GM19455 (cell line): Measurements from ENCODE around the gene PCDHA13.
"Not testable (repeated sequence)": the region's sequence is repeated elsewhere in the genome, so short reads cannot be mapped to it uniquely, and the experiment has no call there.

ENCODE experiments used
- ATAC-seq: cut with Tn5 transposase; IDR thresholded peaks from one replicate; pipeline ENCODE4 v1.9.1; 2021; ENCODE audit not compliant: unreplicated experiment

The PCDHA13 gene

DNA sequence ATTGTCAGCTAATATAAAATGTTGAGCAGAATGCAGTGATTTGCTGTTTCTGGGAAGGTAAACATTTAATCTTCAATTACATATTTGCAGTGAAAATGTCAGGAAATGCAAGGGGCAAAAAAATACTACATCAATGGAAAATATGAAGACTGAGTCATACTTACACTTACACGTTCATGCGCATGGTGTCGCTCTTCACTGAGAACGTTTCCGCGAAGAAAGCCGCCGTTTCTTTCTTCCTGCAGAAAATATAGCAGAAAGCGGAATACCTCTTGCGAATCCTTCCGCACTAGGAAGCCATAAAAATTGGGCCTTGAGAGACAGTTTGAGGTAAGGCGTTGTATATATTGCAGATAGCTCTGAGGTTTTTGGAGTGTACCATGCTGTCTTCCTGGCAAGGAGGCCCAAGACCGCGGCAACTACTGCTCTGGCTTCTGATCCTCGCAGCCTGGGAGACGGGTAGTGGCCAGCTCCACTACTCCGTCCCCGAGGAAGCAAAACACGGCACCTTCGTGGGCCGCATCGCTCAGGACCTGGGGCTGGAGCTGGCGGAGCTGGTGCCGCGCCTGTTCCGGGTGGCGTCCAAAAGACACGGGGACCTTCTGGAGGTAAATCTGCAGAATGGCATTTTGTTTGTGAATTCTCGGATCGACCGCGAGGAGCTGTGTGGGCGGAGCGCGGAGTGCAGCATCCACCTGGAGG lies at the start of gene PCDHA13:
PCDHA13 (plus strand) TSS at position 236 of the 702 bp plus-strand sequence; CDS start at position 381, 145 bp downstream.
- ATAC-seq = no peak

DNA sequence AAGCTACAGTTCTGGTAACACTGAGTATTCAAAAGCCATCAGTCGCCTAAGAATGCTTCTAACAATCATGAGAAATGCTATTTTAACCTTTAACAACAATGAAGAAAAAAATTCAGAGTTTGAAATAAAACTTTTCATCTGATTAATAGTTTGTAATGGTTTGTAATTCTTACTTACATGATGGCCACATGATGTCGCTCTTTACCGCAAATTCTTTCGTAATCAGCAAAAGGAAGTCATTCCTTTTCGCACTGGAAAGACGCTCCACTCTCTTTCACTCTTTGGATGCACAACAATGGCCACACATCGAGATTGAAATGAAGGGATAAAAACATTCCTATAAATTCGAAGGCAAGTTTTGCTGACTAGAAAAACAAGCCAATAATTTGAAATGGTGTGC lies 47.9 kb upstream of the PCDHA13 start, which contains the start of gene PCDHA7:
PCDHA7 (plus strand) TSS at position 277 of the 400 bp plus-strand sequence; CDS start at position 392, 115 bp downstream.
- no peak for ATAC-seq

DNA sequence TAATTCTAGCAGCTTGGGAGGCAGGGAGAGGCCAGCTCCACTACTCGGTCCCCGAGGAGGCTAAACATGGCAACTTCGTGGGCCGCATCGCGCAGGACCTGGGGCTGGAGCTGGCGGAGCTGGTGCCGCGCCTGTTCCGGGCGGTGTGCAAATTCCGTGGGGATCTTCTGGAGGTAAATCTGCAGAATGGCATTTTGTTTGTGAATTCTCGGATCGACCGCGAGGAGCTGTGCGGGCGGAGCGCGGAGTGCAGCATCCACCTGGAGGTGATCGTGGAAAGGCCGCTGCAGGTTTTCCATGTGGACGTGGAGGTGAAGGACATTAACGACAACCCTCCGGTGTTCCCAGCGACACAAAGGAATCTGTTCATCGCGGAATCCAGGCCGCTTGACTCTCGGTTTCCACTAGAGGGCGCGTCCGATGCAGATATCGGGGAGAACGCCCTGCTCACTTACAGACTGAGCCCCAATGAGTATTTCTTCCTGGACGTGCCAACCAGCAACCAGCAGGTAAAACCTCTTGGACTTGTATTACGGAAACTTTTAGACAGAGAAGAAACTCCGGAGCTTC lies 47.4 kb upstream of the PCDHA13 start:
- not testable (repeated sequence) for ATAC-seq

GRCh38 chr5:140835622-140836510 lies 46.1 kb upstream of the PCDHA13 start:
- ATAC-seq = no peak

GRCh38 chr5:140840978-140841962 lies 40.7 kb upstream of the PCDHA13 start, which contains the start of gene PCDHA8:
TSS of gene PCDHA8 (plus strand) at chr5:140841187. CDS start at chr5:140841322, 135 bp downstream.
- no peak for ATAC-seq

GRCh38 chr5:140842798-140843733 lies 38.9 kb upstream of the PCDHA13 start:
- ATAC-seq = no peak

GRCh38 chr5:140848139-140849102 lies 33.5 kb upstream of the PCDHA13 start, which contains the start of gene PCDHA9:
TSS of gene PCDHA9 (plus strand) at chr5:140848382. CDS start at chr5:140848496, 114 bp downstream.
- not testable (repeated sequence) for ATAC-seq

- ATAC-seq = not testable (repeated sequence)
Observed at GRCh38 chr5:140849831-140850634, 31.9 kb upstream of the PCDHA13 start.

DNA sequence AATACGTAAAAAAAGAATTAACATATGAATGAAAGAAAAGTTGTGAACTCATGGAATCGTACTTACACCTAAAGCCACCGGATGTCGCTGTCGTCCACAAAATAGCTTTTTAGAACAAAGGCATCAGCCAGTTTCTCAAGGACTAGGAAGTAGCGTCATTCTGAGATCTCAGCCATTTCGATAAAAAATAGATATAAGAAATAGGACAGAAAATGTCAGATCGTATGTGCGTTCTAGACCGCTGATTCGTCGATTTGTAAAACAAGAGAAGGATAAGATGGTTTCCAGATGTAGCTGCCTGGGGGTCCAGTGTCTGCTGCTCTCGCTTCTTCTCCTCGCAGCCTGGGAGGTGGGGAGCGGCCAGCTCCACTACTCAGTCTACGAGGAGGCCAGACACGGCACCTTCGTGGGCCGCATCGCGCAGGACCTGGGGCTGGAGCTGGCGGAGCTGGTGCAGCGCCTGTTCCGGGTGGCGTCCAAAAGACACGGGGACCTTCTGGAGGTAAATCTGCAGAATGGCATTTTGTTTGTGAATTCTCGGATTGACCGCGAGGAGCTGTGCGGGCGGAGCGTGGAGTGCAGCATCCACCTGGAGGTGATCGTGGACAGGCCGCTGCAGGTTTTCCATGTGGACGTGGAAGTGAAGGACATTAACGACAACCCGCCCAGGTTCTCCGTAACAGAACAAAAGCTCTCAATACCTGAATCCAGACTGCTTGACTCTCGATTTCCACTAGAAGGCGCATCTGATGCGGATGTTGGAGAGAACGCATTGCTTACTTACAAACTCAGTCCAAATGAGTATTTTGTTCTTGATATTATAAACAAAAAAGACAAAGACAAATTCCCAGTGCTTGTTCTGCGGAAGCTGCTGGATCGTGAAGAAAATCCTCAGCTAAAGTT lies 25.9 kb upstream of the PCDHA13 start, which contains the start of gene PCDHA10:
PCDHA10 (plus strand) TSS at position 126 of the 903 bp plus-strand sequence; CDS start at position 278, 152 bp downstream.
- no peak for ATAC-seq

DNA sequence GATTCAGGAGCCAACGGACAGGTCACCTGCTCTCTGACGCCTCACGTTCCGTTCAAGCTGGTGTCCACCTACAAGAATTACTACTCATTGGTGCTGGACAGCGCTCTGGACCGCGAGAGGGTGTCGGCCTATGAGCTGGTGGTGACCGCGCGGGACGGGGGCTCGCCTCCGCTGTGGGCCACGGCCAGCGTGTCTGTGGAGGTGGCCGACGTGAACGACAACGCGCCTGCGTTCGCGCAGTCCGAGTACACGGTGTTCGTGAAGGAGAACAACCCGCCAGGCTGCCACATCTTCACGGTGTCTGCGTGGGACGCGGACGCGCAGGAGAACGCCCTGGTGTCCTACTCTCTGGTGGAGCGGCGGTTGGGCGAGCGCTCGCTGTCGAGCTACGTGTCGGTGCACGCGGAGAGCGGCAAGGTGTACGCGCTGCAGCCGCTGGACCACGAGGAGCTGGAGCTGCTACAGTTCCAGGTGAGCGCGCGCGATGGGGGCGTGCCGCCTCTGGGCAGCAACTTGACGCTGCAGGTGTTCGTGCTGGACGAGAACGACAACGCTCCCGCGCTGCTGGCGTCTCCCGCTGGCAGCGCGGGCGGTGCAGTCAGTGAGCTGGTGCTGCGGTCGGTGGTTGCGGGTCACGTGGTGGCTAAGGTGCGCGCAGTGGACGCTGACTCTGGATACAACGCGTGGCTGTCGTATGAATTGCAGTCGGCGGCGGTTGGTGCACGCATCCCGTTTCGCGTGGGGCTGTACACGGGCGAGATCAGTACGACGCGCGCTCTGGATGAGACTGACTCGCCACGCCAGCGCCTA lies 24.5 kb upstream of the PCDHA13 start:
- ATAC-seq = no peak

DNA sequence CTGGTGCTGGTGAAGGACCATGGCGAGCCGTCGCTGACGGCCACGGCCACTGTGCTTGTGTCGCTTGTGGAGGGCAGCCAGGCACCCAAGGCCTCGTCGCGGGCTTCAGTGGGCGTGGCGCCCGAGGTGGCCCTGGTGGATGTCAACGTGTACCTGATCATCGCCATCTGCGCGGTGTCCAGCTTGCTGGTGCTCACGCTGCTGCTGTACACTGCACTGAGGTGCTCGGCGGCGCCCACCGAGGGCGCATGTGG lies 24.0 kb upstream of the PCDHA13 start:
- ATAC-seq = no peak

DNA sequence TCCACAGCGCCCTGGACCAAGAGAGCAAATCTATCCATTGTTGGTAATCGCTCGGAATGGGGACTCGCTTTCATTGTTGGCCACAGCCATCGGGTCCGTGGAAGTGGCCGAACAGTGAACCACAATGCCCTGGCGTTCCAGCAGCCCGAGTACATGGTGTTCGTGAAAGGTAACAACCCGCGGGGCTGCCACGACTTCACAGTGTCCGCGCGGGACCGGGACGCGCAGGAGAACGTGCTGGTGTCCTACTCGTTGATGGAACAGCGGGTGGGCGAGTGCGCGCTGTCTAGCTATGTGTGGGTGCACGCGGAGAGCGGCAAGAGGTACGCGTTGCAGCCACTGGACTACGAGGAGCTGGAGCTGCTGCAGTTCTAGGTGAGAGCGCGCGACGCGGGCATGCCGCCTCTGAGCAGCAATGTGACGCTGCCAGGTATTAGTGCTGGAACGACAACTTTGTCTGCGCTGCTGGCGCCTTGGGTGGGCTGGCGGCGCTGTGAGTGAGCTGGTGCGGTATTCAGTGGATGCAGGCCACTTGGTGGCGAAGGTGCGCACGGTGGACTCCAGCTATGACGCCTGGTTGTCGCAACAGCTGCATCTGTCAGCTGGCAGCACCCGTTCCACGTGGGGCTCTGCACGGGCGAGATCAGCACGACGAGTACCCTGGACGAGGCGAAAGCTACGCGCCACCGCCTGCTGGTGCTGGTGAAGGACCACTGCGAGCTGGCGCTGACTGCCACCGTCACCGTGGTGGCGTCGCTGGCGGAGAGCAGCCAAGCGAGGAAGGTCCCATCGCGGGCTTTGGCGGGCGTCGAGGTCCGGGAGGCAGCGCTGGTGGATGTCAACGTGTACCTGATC lies 19.3 kb upstream of the PCDHA13 start:
- ATAC-seq = no peak

- ATAC-seq = no peak
Observed at GRCh38 chr5:140868721-140869554, 13.0 kb upstream of the PCDHA13 start, which contains the start of gene PCDHA11. TSS of gene PCDHA11 (plus strand) at chr5:140868957. CDS start at chr5:140869104, 147 bp downstream.

GRCh38 chr5:140869555-140869886 lies 12.4 kb upstream of the PCDHA13 start:
- no peak for ATAC-seq
